Gastroesophageal sphincter (tissue), 3 donors: ENCODE data around the gene CUBN.

ENCODE experiments used
- POLR2A ChIP-seq, 2 donors: fragments of 450-650 bp; IDR thresholded peaks; one replicate each; pipeline ENCODE4 v1.6.1; 2017; ENCODE audit warnings: antibody characterized with exemption in 2 of 2, mild to moderate bottlenecking in 2 of 2, moderate library complexity in 1 of 2
- TF ChIP-seq, protein P1 (sequence below), 4 experiments: fragments of 200-600 bp in 2 of 4; fragments of 450-650 bp in 2 of 4; sonication (generic) in 1 of 4; IDR thresholded peaks; one replicate each; pipeline ENCODE4 v1.5.1; 2017 to 2019; ENCODE audit warnings: antibody characterized with exemption in 4 of 4, mild to moderate bottlenecking in 2 of 4, moderate library complexity in 2 of 4

DNA sequence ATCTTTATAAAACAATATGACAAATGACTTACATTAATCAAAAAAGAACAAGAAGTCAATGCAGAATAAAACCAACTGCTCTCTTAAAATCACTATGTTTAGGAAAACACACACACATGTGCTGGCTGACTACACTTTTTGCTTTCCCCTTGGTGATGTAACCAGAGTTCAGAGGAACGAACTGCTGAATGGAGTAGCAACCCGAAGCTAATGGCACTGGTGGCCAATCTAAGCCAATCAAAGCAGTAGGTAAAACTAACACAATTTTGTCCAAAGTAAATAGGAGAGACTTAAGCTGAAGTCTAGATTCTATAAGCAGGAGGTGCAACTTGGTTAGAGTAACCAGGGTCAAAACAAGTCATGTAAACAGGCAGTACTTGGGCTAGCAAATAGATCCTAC lies 33.2 kb upstream of the CUBN start:
- TF ChIP-seq, protein P1, sequence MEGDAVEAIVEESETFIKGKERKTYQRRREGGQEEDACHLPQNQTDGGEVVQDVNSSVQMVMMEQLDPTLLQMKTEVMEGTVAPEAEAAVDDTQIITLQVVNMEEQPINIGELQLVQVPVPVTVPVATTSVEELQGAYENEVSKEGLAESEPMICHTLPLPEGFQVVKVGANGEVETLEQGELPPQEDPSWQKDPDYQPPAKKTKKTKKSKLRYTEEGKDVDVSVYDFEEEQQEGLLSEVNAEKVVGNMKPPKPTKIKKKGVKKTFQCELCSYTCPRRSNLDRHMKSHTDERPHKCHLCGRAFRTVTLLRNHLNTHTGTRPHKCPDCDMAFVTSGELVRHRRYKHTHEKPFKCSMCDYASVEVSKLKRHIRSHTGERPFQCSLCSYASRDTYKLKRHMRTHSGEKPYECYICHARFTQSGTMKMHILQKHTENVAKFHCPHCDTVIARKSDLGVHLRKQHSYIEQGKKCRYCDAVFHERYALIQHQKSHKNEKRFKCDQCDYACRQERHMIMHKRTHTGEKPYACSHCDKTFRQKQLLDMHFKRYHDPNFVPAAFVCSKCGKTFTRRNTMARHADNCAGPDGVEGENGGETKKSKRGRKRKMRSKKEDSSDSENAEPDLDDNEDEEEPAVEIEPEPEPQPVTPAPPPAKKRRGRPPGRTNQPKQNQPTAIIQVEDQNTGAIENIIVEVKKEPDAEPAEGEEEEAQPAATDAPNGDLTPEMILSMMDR (IDR thresholded peaks at IDR 0.05): no peak
- TF ChIP-seq POLR2A (IDR thresholded peaks at IDR 0.05): no peak
